Activated T-cell treated with anti-CD3 and anti-CD28 coated beads, Interleukin-2, amount 50 U/mL, for 48 hours (primary cell): ENCODE data around the gene PYCARD.
A peak's percentile ranks its signal among the peaks of the same experiment; 100 is the strongest.
"Not testable (repeated sequence)": the region's sequence is repeated elsewhere in the genome, so short reads cannot be mapped to it uniquely, and the experiment has no call there.

ENCODE experiments used
- DNase-seq, 2 experiments: peaks; one replicate each; pipeline ENCODE4 v3.0.0-alpha.2; 2020

Gene PYCARD

GRCh38 chr16:31202414-31203375 lies at the start of gene PYCARD:
Gene PYCARD (minus strand): TSS chr16:31202760. CDS start chr16:31202690, 70 bp downstream.
- peak in 1 of 2 experiments; percentile 63 for DNase-seq

- DNase-seq = no peak
Observed at GRCh38 chr16:31251435-31251834, 48.9 kb upstream of the PYCARD start.

DNA sequence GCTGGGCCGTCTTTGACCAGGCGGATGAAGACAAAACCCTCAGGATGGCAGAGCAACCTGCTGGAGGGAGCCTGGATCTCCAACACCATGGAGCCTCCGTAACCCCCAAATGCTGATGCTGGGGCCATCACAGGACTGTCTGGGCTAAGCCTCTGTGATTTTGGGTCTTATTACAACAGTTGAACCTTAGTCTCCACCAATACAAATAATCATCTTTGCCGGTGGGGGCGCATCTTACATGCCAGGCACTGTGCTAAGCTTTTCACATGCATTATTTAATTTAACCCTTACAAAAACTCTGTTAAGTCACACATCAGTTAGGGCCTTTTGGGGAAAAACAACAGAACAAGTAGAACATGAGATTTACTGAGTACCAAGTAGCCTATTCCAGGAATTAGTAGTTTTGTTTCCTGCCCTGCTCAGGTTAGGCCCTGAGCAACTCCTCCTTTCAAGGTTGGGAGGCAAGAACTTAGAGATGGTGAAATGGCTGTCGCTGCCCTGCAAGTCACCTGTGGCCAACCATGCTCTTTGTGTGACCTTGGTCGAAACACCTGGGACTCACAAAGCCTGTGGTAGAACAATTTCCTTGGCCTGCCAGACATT lies 48.3 kb upstream of the PYCARD start:
- DNase-seq = no peak

DNA sequence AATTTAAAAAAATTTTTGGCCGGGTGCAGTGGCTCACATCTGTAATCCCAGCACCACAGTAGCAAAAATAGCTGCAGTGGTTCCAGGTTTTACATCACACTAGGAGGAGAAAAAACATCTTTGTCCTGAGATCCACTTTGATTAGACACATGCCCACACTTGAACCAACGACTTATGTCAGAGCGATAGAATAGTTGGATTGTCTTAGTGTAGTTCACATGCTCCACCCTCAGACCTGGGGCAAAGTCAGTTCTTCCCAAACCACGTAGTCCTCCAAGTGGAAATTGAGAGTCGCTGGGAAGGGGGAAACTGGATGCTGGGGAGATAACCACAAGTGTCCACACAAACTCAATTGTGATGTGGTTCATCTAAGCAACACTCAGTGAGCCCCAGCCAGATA lies 45.8 kb upstream of the PYCARD start:
- DNase-seq = no peak

DNA sequence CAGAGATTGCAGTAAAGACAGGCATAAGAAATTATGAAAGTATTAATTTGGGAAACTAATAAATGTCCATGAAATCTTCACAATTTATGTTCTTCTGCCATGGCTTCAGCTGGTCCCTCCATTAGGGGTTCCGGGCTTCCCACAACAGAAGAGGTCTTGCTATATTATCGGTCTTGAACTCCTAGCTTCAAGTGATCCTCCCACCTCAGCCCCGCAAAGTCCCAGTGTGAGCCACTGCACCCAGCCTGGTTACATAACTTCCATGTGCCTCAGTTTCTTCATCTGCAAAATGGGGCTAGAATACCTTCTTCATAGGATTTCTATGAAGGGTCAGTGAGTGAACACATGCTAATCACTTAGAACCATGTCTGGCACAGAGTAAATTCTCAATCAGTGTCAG lies 43.7 kb upstream of the PYCARD start:
- DNase-seq = no peak

- DNase-seq = not testable (repeated sequence)
Observed at GRCh38 chr16:31245598-31245997, 43.0 kb upstream of the PYCARD start.

- DNase-seq = no peak
Observed at GRCh38 chr16:31243734-31244670, 41.4 kb upstream of the PYCARD start.

GRCh38 chr16:31242206-31242605 lies 39.6 kb upstream of the PYCARD start:
- DNase-seq = no peak

- DNase-seq = no peak
Observed at GRCh38 chr16:31238041-31238440, 35.5 kb upstream of the PYCARD start.

DNA sequence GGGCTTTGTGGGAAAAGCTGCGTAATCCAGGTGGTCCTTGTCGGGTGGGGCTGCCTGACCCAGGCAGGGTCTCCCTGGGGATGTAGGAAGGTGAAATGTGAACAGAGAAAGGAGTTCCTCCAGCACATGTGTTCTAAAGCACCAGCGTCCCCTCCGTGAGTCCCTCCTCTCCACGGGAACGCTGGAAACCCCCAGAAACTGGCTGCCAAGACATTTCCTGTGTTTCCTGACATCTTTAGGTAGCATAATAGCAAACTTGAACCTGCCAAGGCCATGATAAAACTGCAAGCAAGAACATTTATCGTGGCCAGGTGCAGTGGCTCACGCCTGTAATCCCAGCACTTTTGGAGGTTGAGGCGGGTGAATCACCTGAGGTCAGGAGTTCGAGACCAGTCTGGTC lies 26.9 kb upstream of the PYCARD start:
- no peak for DNase-seq

DNA sequence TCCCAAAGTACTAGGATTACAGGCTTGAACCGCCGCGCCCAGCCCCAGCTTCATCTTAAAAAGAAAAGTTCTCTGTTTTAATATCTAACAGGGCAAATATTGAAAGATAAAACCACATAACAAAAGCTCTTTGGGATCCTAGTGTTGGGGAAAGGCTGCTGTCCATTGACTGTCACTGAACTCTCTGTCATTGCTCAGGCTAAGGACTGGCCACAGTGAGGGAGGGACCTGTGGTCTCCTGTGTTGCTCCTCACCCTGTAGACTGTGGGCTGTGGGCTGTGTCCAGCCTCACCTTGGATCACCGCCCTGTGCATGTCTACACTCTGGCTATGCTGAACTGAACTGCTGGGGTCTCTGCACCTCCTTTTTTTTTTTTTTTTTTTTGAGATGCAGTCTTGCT lies 25.6 kb upstream of the PYCARD start:
- no peak for DNase-seq

GRCh38 chr16:31225193-31225592 lies 22.6 kb upstream of the PYCARD start:
- no peak for DNase-seq

DNA sequence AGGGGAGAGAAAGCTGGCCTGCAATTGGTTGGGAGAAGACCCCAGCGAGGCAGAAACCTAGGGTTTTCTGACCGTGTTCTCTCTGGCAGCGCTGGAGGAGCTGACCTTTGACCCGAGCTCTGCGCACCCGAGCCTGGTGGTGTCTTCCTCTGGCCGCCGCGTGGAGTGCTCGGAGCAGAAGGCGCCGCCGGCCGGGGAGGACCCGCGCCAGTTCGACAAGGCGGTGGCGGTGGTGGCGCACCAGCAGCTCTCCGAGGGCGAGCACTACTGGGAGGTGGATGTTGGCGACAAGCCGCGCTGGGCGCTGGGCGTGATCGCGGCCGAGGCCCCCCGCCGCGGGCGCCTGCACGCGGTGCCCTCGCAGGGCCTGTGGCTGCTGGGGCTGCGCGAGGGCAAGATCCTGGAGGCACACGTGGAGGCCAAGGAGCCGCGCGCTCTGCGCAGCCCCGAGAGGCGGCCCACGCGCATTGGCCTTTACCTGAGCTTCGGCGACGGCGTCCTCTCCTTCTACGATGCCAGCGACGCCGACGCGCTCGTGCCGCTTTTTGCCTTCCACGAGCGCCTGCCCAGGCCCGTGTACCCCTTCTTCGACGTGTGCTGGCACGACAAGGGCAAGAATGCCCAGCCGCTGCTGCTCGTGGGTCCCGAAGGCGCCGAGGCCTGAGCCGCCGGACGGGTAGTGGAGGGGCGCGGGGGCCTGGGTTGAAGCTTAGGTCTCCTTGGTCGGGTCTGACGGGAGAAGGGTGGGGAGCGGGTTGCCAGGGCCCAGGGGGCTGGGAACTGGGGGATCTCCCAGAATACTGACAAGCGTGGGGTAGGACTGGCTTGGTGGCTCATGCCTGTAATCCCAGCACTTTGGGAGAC lies 21.8 kb upstream of the PYCARD start:
- no peak for DNase-seq

DNA sequence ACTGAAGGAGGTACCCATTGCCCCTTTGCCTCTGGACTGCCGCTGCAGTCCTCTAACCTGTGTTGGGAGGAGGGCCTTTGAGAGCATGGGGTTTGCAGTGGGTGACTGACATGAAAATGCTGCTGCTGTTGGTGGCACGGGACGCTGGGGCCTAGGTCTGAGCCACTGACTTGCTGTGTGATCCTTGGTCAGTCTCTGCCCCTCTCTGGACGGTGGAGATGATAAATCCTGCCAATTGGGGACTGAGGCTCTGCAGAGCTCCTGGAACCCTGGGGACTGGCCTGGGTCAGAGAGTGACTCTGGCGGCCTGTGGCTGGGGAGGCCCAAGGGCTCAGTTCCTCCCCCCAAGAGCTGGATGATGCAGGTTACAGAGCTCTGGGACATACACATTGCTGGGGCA lies 20.5 kb upstream of the PYCARD start:
- DNase-seq = no peak

DNA sequence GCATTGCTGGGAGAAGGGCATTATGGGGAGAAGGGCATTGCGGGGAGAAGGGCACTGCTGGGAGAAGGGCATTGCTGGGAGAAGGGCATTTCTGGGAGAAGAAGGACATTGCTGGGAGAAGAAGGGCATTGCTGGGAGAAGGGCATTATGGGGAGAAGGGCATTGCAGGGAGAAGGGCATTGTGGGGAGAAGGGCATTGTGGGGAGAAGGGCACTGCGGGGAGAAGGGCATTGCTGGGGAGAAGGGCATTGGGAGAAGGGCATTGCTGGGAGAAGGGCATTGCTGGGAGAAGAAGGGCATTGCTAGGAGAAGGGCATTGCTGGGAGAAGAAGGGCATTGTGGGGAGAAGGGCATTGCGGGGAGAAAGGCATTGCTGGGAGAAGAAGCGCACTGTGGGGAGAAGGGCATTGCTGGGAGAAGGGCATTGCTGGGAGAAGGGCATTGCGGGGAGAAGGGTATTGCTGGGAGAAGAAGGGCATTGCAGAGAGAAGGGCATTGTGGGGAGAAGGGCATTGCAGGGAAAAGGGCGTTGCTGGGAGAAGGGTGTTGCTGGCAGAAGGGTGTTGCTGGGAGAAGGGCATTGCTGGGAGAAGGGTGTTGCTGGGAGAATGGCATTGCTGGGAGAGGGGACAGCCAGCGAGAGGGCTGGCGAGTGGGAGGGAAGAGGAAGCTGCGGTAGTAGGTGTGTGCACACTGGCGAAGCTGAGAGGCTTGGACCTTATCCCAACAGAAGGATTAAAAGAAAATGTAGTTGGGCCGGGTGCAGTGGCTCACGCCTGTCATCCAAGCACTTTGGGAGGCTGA lies 19.0 kb upstream of the PYCARD start:
- DNase-seq = no peak

DNA sequence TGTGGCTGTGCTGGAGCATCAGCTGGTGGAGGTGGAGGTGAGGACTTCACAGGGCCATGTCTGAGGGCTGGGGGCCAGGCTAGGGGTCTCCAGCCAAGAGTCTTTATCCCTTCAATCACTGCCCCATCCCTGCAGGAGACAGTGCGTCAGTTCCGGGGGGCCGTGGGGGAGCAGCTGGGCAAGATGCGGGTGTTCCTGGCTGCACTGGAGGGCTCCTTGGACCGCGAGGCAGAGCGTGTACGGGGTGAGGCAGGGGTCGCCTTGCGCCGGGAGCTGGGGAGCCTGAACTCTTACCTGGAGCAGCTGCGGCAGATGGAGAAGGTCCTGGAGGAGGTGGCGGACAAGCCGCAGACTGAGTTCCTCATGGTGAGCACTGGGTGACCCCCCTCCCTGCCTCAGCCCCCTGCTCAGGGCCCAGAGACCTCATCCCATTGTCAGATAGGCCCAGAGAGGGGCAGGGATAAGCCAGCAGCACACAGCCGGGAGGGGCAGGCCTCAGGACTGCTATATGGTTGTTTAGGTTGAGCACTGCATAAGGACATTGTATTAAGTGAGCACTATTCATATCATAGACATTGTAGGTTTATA lies 16.7 kb upstream of the PYCARD start:
- no peak for DNase-seq

DNA sequence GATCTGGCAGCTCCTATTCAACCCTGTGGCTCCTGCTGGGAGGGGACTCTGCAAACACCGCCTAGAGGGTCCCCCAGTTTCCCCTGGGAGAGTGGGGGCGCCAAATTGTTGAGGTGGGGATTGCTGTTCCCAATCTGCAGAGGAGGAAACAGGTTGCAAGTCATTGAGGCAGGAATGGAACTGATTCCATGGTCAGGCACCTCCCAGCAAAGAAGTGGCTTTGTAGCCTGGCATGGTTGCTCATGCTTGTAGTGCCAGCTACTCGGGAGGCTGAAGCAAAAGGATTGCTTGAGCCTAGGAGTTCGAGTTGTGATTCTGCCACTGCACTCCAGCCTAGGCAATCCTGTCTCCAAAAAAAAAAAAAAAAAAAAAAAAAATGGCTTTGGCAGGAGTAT lies 14.6 kb upstream of the PYCARD start:
- DNase-seq = no peak

DNA sequence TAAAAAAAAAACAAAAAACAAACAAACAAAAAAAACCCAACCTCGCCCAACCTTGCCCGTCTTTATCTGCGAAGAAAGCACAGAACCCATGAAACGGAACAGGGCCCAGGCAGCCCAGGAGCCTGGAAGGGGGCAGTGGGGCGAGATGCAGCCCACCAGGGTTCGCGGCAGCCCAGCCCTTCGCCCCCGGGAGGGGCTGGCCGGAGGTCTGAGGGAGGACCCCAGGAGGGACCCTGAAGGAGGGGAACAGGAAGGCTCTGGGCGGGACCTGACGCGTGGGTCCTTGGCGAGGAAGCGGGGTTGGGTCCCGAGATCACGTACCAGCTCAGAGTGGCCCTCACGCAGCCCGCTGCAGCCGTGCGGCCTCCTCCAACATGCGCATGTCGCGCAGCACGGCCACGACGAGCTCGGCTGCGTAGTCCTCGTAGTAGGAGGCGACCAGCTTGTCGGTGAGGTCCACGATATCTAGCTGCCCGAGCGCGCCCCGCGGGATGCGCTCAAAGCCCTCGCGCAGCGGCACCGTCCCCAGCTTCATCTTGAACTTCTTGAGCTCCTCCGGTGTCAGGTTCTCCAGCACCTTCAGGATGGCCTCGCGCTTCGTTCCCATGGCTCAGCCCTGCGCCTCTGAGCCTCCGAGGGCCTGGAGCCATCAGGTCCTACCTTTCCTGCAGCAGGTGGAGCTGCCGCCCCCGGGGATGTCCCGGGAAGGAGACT lies 14.0 kb upstream of the PYCARD start, which contains the start of gene PYDC1:
TSS of gene PYDC1 (minus strand) at position 714 of the 714 bp plus-strand sequence. CDS start at position 607, 107 bp downstream.
- DNase-seq = peak; percentile 32 to 50

DNA sequence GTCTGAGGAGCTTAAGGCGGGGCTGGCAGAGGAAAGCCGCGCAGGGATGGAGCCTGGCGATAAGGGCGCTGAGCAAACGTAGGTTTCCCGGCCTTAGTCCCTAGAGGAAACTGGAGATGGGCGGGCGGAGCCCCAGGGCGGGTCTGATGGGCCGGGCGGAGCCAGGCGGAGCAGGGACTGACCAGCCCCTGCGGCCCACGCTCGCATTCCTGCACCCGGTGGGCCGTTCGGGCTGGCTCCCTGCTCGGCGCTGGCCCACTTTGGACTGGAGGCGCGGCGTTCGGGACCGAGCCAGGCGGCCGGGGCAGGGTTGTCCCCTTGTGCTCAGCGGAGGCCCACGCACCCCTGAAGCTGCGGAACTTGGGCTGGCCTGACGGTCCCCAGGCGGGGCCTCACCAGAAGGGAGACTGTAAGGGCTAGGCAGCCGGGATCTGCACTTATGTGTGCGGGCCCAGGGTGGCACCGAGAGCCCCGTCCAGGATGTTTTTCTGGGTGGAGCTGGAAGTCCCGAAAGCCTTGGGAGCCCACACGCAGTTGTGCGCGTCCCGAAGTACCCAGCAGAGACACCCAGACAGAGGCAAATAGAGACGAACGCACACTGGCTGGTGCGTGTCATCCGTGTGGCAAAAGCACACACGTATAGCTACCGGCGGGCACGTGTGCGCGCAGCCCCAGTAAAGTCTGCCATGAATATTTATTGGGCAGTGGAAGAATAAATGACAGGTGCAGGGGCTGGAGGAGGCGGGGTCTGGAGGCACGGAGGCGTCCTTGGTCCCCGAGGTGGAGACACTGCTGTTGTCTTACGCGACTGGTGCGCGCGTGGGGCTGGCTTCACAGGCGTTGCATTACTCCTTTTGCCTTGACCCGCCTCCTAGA lies 13.0 kb upstream of the PYCARD start:
- DNase-seq = peak in 1 of 2 experiments; percentile 37
